ENCODE data around the gene PEX14. TPM values are rescaled to one million over a fixed set of nuclear protein-coding genes. Genes with fewer than 3 reads are reported as not detected.
A peak's percentile ranks its signal among the peaks of the same experiment; 100 is the strongest.

Gene PEX14
- total RNA-seq, 1 experiment from 2014 or later, result 27.3 TPM

DNA sequence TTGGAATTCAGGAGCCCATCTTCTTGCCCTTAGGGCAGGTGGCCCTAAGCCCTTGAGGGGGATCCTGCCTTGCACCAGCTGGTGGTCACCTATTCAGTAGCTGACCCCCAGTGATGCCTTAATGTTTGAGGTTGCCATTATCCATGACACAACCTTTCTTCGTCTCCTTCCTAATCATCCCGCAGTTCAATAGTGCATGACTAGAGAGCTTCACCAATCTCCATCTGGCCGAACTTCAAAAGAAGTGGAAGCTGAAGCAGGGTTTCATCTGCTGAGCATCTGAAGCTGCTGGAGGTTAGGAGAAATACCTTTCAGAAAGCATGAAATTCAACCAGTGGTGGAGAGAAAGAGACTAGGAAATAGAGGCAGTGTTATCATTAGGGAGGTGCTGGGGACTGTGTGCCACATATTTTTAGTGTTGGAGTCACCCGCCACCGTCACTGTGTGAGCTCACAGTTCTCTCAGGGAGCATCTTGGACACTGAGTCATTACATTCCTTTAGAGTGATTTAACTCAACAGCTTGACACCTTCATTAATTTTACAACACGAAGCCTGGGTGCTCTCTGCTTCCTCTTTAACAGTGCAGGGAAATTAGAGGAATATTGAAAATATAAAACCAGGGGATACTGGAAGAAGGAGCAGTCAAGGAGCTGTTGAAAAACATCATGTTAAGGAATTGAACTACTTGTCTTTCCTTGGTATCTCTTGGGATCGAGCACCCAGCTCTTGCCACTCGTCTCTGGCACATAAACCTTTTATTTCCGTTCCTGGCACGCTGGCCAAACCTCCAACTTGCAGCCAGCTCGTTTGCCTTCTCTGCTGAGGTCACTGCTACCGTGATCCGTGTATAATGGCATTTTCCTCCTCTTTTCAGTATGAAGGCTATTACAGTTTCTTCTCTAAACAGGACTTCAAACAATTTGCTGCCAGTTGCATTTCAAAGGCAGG is 53.6 kb downstream of the PEX14 start:
- Mint-ChIP-seq H3K36me3 (no peaks in the 10 kb centered on the region), H3K27ac (no peak overlapping the region), H3K27me3 (ENCODE audit: low read depth) (no peaks in the 10 kb centered on the region), H3K9me3 (no peaks in the 10 kb centered on the region), H3K4me1 (peaks cover 56% of the 10 kb centered on the region), H3K4me3 (peak overlapping the region; percentile 53)
- CTCF ChIA-PET, result interaction anchor here (0.5 to 3.8 kb wide), 10 partner anchors 9 to 647 kb away, joined by 3 to 33 read pairs (median 4); partner anchors contain the start of gene CENPS
- POLR2A ChIA-PET, result interaction anchor here (0.6 to 1.1 kb wide), 4 partner anchors 9 to 358 kb away, joined by 3 to 4 read pairs (median 4); no protein-coding TSS in a partner anchor
- ATAC-seq, result no peak
- DNase-seq (ENCODE audit: low spot score), result no peak
- no peak for TF ChIP-seq ZNF232 (CRISPR knock-in tag; IDR thresholded peaks at IDR 0.05)
- no peak for TF ChIP-seq JAZF1 (CRISPR knock-in tag; IDR thresholded peaks at IDR 0.05)
- TF ChIP-seq ZNF423 (CRISPR knock-in tag; IDR thresholded peaks at IDR 0.05), result no peak
- TF ChIP-seq, protein P1, sequence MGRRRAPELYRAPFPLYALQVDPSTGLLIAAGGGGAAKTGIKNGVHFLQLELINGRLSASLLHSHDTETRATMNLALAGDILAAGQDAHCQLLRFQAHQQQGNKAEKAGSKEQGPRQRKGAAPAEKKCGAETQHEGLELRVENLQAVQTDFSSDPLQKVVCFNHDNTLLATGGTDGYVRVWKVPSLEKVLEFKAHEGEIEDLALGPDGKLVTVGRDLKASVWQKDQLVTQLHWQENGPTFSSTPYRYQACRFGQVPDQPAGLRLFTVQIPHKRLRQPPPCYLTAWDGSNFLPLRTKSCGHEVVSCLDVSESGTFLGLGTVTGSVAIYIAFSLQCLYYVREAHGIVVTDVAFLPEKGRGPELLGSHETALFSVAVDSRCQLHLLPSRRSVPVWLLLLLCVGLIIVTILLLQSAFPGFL (CRISPR knock-in tag; IDR thresholded peaks at IDR 0.05; ENCODE audit: borderline replicate concordance), result no peak
- TF ChIP-seq, protein P2, sequence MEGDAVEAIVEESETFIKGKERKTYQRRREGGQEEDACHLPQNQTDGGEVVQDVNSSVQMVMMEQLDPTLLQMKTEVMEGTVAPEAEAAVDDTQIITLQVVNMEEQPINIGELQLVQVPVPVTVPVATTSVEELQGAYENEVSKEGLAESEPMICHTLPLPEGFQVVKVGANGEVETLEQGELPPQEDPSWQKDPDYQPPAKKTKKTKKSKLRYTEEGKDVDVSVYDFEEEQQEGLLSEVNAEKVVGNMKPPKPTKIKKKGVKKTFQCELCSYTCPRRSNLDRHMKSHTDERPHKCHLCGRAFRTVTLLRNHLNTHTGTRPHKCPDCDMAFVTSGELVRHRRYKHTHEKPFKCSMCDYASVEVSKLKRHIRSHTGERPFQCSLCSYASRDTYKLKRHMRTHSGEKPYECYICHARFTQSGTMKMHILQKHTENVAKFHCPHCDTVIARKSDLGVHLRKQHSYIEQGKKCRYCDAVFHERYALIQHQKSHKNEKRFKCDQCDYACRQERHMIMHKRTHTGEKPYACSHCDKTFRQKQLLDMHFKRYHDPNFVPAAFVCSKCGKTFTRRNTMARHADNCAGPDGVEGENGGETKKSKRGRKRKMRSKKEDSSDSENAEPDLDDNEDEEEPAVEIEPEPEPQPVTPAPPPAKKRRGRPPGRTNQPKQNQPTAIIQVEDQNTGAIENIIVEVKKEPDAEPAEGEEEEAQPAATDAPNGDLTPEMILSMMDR (IDR thresholded peaks at IDR 0.05), result no peak
- TF ChIP-seq, protein P3, sequence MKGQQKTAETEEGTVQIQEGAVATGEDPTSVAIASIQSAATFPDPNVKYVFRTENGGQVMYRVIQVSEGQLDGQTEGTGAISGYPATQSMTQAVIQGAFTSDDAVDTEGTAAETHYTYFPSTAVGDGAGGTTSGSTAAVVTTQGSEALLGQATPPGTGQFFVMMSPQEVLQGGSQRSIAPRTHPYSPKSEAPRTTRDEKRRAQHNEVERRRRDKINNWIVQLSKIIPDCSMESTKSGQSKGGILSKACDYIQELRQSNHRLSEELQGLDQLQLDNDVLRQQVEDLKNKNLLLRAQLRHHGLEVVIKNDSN (CRISPR knock-in tag; IDR thresholded peaks at IDR 0.05), result no peak
- TF ChIP-seq, protein P4, sequence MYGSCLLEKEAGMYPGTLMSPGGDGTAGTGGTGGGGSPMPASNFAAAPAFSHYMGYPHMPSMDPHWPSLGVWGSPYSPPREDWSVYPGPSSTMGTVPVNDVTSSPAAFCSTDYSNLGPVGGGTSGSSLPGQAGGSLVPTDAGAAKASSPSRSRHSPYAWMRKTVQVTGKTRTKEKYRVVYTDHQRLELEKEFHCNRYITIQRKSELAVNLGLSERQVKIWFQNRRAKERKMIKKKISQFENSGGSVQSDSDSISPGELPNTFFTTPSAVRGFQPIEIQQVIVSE (CRISPR knock-in tag; IDR thresholded peaks at IDR 0.05; ENCODE audit: borderline replicate concordance), result no peak
- no peak for TF ChIP-seq MYBL2 (CRISPR knock-in tag; IDR thresholded peaks at IDR 0.05)
- TF ChIP-seq KAT7 (CRISPR knock-in tag; IDR thresholded peaks at IDR 0.05; ENCODE audit: borderline replicate concordance), result no peak
- no peak for TF ChIP-seq NR2C2 (CRISPR knock-in tag; IDR thresholded peaks at IDR 0.05)

DNA sequence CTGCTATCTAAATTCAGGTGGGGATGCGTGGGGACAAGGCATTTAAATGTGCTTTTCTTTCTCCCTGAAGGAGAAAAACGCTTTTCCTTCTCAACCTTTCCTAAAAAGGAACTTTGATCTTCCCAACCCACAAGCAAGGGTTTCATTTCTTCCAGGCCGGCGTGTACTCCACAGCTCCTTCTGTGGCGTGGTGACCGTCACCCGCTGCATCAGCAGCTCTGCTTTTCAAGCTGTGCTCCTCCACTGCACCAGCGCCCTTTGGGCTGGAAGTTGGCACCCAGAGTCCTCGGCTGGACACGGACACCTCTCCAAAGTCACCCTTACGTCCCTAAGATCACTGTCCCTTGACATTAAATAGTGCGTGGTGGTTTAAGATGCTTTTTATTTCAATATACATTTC is 54.3 kb downstream of the PEX14 start:
- DNase-seq (ENCODE audit: low spot score), result peak; percentile 26

DNA sequence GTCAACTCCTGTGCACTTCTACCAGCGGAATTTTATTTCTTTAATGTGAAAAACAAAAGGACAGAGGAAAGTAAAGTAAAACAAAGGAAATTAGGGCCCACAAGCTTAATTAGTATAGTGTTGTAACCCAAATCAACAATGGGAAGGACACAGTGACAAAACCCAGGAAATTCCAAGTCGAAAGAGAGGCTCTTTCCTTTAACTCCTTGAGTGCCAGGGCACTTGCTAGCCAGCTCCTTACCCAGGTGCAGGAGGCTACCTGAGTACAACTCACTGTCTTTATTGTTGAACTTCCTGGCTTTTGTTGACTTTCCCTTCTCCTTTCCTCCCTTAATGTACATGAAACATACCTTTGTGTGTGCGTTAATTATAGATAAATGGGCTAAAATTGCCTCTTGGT is 55.0 kb downstream of the PEX14 start:
- DNase-seq (ENCODE audit: low spot score), result no peak
- POLR2A ChIA-PET, result interaction anchor here (0.6 kb wide), 1 partner anchor 61 kb away, joined by 3 read pairs; no protein-coding TSS in a partner anchor
- no peaks in the 10 kb centered on the region for H3K27me3 Mint-ChIP-seq (ENCODE audit: low read depth)
- CTCF ChIA-PET, result interaction anchor here (0.6 to 3.8 kb wide), 26 partner anchors 9 to 507 kb away, joined by 3 to 33 read pairs (median 4); partner anchors contain the start of gene CENPS
- H3K27ac Mint-ChIP-seq, result peak overlapping the region; percentile 82; the same call in 1 of the 2 replicates
- H3K36me3 Mint-ChIP-seq, result no peaks in the 10 kb centered on the region
- TF ChIP-seq NFE2L1 (CRISPR knock-in tag; IDR thresholded peaks at IDR 0.05) (peak; percentile 30; the same call in 1 of the 2 replicates), ATF1 (CRISPR knock-in tag; IDR thresholded peaks at IDR 0.05) (no peak)
- ATAC-seq, result peak; percentile 74
- peaks cover 60% of the 10 kb centered on the region for H3K4me1 Mint-ChIP-seq
- H3K4me3 Mint-ChIP-seq, result peak overlapping the region; percentile 53
- H3K9me3 Mint-ChIP-seq, result no peaks in the 10 kb centered on the region

More for the DNA sequence above, 54.3 kb downstream of the PEX14 start:
- CTCF ChIA-PET, result interaction anchor here (0.7 to 3.8 kb wide), 14 partner anchors 8 to 381 kb away, joined by 3 to 33 read pairs (median 6); partner anchors contain the start of gene CENPS
- H3K4me3 Mint-ChIP-seq, result peak overlapping the region; percentile 53
- POLR2A ChIA-PET, result interaction anchor here (0.5 to 1.1 kb wide), 4 partner anchors 8 to 331 kb away, joined by 3 to 4 read pairs (median 3); no protein-coding TSS in a partner anchor
- H3K27me3 Mint-ChIP-seq (ENCODE audit: low read depth), result no peaks in the 10 kb centered on the region
- ATAC-seq, result no peak
- H3K27ac Mint-ChIP-seq, result peak overlapping the region; percentile 82
- H3K4me1 Mint-ChIP-seq, result peaks cover 56% of the 10 kb centered on the region
- no peaks in the 10 kb centered on the region for H3K9me3 Mint-ChIP-seq
- TF ChIP-seq, protein P5, sequence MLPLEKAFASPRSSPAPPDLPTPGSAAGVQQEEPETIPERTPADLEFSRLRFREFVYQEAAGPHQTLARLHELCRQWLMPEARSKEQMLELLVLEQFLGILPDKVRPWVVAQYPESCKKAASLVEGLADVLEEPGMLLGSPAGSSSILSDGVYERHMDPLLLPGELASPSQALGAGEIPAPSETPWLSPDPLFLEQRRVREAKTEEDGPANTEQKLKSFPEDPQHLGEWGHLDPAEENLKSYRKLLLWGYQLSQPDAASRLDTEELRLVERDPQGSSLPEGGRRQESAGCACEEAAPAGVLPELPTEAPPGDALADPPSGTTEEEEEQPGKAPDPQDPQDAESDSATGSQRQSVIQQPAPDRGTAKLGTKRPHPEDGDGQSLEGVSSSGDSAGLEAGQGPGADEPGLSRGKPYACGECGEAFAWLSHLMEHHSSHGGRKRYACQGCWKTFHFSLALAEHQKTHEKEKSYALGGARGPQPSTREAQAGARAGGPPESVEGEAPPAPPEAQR (CRISPR knock-in tag; IDR thresholded peaks at IDR 0.05), result no peak
- TF ChIP-seq TEAD1 (CRISPR knock-in tag; IDR thresholded peaks at IDR 0.05), result no peak
- no peaks in the 10 kb centered on the region for H3K36me3 Mint-ChIP-seq

Data from WTC11 (cell line).